HG02840 (cell line): Measurements from ENCODE around the gene BTBD1.
"Not testable (repeated sequence)": the region's sequence is repeated elsewhere in the genome, so short reads cannot be mapped to it uniquely, and the experiment has no call there.

ENCODE experiments used
- ATAC-seq: cut with Tn5 transposase; IDR thresholded peaks from one replicate; pipeline ENCODE4 v1.9.1; 2021; ENCODE audit warnings: mild to moderate bottlenecking, moderate library complexity, moderate number of reproducible peaks; ENCODE audit not compliant: unreplicated experiment, low FRiP score

Gene BTBD1

GRCh38 chr15:83098079-83098478 lies 31.0 kb upstream of the BTBD1 start:
- no peak for ATAC-seq

GRCh38 chr15:83094583-83094982 lies 27.5 kb upstream of the BTBD1 start:
- ATAC-seq = no peak

- peak; percentile 67 for ATAC-seq
These were observed 25.4 kb upstream of the BTBD1 start for GRCh38 chr15:83092309-83092976.

- not testable (repeated sequence) for ATAC-seq
These were observed 24.9 kb upstream of the BTBD1 start for GRCh38 chr15:83091965-83092308.

GRCh38 chr15:83090465-83090864 lies 23.4 kb upstream of the BTBD1 start:
- no peak for ATAC-seq

GRCh38 chr15:83088876-83089275 lies 21.8 kb upstream of the BTBD1 start:
- ATAC-seq = no peak

- no peak for ATAC-seq
These were observed 20.5 kb upstream of the BTBD1 start for GRCh38 chr15:83087576-83087975.

- ATAC-seq = not testable (repeated sequence)
These were observed 19.0 kb upstream of the BTBD1 start for GRCh38 chr15:83085864-83086552.

GRCh38 chr15:83085461-83085860 lies 18.4 kb upstream of the BTBD1 start:
- ATAC-seq = not testable (repeated sequence)

- ATAC-seq = no peak
These were observed 15.8 kb upstream of the BTBD1 start for GRCh38 chr15:83082730-83083386.

GRCh38 chr15:83081256-83082014 lies 14.4 kb upstream of the BTBD1 start:
- no peak for ATAC-seq

GRCh38 chr15:83078712-83079111 lies 11.7 kb upstream of the BTBD1 start:
- no peak for ATAC-seq

GRCh38 chr15:83077491-83078230 lies 10.6 kb upstream of the BTBD1 start:
- ATAC-seq = no peak

- not testable (repeated sequence) for ATAC-seq
These were observed 2.2 kb upstream of the BTBD1 start for GRCh38 chr15:83069211-83069642.

- no peak for ATAC-seq
These were observed 1.0 kb upstream of the BTBD1 start for GRCh38 chr15:83068054-83068453.

- ATAC-seq = no peak
These were observed 548 bp upstream of the BTBD1 start for GRCh38 chr15:83067638-83067962.

GRCh38 chr15:83066034-83066733 lies 868 bp downstream of the BTBD1 start:
- no peak for ATAC-seq

- no peak for ATAC-seq
These were observed 1.6 kb downstream of the BTBD1 start for GRCh38 chr15:83065431-83065830.

- ATAC-seq = no peak
These were observed 2.2 kb downstream of the BTBD1 start for GRCh38 chr15:83064859-83065258.

- ATAC-seq = no peak
These were observed 3.5 kb downstream of the BTBD1 start for GRCh38 chr15:83063551-83063950.
